BJ (cell line): ENCODE measurements around the gene PLXNB1. TPM values are rescaled to one million over a fixed set of nuclear protein-coding genes. Genes with fewer than 3 reads are reported as not detected.

ENCODE experiments used
- CTCF ChIA-PET: fragments of 350-600 bp; formaldehyde crosslinking; extraction: SDS; loops from one replicate; lab custom pipeline; 2021; ENCODE audit warnings: antibody characterized with exemption, inconsistent platforms; lab: Yijun Ruan, JAX
- POLR2A ChIA-PET: fragments of 300-600 bp; sonication (Branson Sonifier 250); formaldehyde crosslinking; extraction: SDS; loops from one replicate; lab custom pipeline; 2021; ENCODE audit warnings: antibody characterized with exemption; lab: Charles Lee
- DNase-seq: peaks from one replicate; pipeline ENCODE4 v3.0.0-alpha.2; 2011; ENCODE audit warnings: low read depth
- H3K27me3 ChIP-seq: 2 replicates; pipeline ENCODE4 v1.6.0; 2011; ENCODE audit warnings: low read length; ENCODE audit not compliant: control insufficient read depth, insufficient read depth
- H3K36me3 ChIP-seq: 2 replicates; pipeline ENCODE4 v1.5.1; 2011; ENCODE audit warnings: low read length; ENCODE audit not compliant: control insufficient read depth, insufficient read depth
- H3K4me3 ChIP-seq: 2 replicates; pipeline ENCODE4 v1.5.1; 2011; ENCODE audit warnings: low read depth, mild to moderate bottlenecking, control low read depth, low read length
- polyA plus RNA-seq: library from polyadenylated mRNA; depleted of rRNA; stranded (reverse); fragments of >200 nt; gene quantifications from 2 replicates; pipeline ENCODE4 v1.2.3, GENCODE V29; 2011
- TF ChIP-seq, protein P1 (sequence below): IDR thresholded peaks from 2 replicates; pipeline ENCODE4 v1.5.1; 2011; ENCODE audit warnings: low read depth, mild to moderate bottlenecking, control low read depth, inconsistent platforms, low read length, moderate library complexity; ENCODE audit not compliant: insufficient read depth

PLXNB1 gene
- polyA plus RNA-seq, 1 experiment: 26.3 TPM

DNA sequence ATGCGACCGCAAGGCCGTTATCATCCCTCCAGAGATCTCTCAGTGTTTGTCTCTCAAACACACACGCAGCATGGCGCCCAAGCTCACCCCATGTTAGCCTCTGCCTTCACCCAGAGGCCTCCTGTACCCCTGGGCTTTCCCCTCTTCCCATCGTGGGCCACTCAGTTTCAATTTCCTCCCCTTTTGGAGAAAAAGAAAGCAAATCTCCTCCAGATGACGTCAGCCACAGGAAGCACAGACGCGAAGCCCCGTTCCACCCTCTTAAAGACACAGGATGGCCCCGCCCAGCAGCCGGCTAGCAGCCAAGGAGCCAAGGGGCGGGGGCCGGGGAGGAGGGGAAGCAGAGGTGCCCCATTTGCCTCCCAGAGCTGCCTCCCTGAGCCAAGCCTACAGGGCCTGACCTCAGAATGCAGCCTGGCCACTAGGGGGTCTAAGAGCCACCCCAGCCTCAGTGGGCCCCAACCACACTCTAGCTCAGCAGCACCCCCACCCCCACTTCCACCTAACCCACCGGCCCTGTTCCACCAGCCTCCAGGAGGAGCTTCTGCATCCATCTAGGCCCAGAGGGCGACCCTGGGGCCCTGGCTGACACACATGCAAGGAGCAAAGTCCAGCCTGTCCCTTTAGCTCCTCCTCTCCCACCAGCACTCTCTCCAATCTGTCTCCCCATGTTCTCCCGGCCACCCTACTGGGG is 43.2 kb upstream of the PLXNB1 start:
- Histone ChIP-seq H3K27me3 (no peaks in the 10 kb centered on the region), H3K4me3 (peak overlapping the region; percentile 72), H3K36me3 (peaks cover 22% of the 10 kb centered on the region)
- TF ChIP-seq, protein P1, sequence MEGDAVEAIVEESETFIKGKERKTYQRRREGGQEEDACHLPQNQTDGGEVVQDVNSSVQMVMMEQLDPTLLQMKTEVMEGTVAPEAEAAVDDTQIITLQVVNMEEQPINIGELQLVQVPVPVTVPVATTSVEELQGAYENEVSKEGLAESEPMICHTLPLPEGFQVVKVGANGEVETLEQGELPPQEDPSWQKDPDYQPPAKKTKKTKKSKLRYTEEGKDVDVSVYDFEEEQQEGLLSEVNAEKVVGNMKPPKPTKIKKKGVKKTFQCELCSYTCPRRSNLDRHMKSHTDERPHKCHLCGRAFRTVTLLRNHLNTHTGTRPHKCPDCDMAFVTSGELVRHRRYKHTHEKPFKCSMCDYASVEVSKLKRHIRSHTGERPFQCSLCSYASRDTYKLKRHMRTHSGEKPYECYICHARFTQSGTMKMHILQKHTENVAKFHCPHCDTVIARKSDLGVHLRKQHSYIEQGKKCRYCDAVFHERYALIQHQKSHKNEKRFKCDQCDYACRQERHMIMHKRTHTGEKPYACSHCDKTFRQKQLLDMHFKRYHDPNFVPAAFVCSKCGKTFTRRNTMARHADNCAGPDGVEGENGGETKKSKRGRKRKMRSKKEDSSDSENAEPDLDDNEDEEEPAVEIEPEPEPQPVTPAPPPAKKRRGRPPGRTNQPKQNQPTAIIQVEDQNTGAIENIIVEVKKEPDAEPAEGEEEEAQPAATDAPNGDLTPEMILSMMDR: peak; percentile 44
- POLR2A ChIA-PET: interaction anchor here (0.6 kb wide), 1 partner anchor 1496 kb away, joined by 5 read pairs; no protein-coding TSS in a partner anchor
- peak; percentile 65 for DNase-seq
- CTCF ChIA-PET: interaction anchor here (0.6 to 3.1 kb wide), 16 partner anchors 9 to 701 kb away, joined by 3 to 14 read pairs (median 4); partner anchors contain the start of gene PFKFB4

DNA sequence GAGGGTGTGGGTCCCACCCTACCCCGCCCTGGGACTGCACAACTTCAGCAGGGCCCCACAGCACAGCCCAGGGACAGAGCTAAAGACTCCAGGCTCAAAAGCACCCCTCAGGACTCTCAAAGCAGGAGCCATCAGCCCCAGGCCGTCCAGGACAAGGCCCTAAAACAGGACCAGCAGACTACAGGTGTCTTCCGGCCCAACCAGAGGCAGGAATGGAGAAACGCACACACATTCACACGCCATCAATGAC is 42.7 kb upstream of the PLXNB1 start:
- no peak for DNase-seq
- ChIA-PET POLR2A (no interaction called here), CTCF (interaction anchor here (0.9 to 3.1 kb wide), 10 partner anchors 8 to 213 kb away, joined by 3 to 14 read pairs (median 4); partner anchors contain the start of gene PFKFB4)

DNA sequence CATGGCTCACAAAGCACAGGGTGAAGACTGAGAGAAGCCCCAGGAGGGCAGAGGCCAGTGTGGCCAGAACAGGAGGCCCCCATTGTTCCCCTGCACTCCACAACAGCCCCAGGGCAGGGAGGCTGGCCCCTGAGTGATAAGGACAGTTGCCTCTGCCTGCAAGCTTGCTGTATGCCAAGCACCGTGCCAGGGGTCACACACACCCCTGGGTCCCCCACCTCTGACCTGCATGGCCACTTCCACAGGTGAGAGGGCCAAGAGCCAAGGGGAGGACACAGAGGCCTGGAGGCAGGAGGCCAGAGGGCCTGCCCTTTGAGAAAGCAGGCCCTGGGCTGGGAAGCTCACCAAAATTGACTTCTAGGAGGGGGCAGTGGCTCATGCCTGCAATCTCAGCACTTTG is 40.4 kb upstream of the PLXNB1 start:
- Histone ChIP-seq H3K27me3 (no peaks in the 10 kb centered on the region), H3K36me3 (peaks cover 31% of the 10 kb centered on the region), H3K4me3 (no peak overlapping the region)
- CTCF ChIA-PET: interaction anchor here (0.6 to 2.5 kb wide), 2 partner anchors 88 to 89 kb away, joined by 5 to 8 read pairs; no protein-coding TSS in a partner anchor
- no peak for DNase-seq
- TF ChIP-seq, protein P1: no peak
- POLR2A ChIA-PET: no interaction called here

More for the DNA sequence above, 42.7 kb upstream of the PLXNB1 start:
- H3K36me3 ChIP-seq: peaks cover 25% of the 10 kb centered on the region
- no peaks in the 10 kb centered on the region for H3K27me3 ChIP-seq
- TF ChIP-seq, protein P1: no peak
- peak overlapping the region; percentile 72 for H3K4me3 ChIP-seq

DNA sequence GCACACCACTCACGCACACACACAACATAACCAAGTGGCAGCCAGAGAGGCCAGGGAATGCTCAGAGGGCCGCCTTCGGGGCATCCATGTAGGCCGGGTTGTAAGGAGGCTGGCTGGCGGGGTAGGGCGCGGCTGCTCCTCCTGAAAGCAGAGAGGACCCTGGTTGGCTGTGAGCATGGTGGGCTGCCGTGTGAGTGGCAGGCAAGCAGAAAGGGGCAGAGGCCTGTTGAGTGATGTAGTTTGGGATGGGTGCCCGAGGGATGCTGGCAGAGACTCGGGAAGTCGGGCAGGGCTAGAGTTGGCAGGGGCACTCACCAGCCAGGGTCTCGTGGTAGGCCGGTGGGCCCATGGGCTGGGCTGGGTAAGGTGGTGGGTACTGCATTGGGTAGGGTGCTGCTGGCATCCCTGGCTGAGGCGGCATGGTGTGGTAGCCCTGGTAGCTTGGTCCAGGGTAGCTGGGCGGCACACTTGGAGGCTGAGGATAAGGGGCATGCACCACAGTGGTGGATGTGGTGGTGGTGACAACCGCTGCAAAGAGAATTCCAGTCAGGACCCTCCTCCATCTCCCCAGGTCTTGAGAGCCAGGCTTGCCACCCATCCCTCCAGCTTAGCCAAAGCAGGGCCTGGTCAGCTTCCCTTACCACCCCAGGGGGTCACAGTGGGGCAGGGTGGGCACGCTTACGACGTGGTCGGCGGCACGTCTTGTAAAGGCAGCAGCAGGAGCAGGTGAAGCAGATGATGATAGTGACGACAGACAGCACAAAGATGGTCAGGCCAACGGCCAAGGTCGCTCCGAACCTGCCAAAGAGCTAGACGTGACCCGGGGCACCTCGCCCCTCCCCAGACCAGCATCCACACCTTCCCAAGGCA is 39.4 kb upstream of the PLXNB1 start:
- H3K27me3 ChIP-seq: no peaks in the 10 kb centered on the region
- ChIA-PET CTCF (interaction anchor here (0.6 to 2.5 kb wide), 4 partner anchors 69 to 90 kb away, joined by 3 to 8 read pairs (median 4); no protein-coding TSS in a partner anchor), POLR2A (no interaction called here)
- H3K4me3 ChIP-seq: no peak overlapping the region
- DNase-seq: no peak
- peaks cover 35% of the 10 kb centered on the region for H3K36me3 ChIP-seq
- TF ChIP-seq, protein P1: no peak

DNA sequence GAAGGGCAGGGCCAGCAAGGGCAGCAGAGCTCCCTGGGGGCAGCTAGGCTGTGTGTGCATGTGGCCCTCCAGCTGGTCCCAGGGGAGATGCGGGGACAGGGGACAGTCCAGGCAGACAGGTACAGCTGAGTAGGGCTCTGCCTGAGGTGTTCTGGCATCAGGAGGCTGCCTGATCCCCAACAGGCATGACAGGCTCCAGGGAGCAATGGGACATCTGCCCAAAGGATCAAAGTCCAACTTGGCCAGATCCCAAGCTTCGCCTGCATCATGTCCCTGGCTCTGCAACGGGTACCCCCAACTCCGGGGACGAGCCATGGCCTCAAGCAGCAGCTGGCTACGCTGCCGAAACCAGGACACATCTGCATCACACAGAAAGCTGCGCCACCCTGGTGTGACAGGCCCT is 38.4 kb upstream of the PLXNB1 start:
- no peaks in the 10 kb centered on the region for H3K27me3 ChIP-seq
- ChIA-PET POLR2A (no interaction called here), CTCF (interaction anchor here (0.9 to 1.8 kb wide), 2 partner anchors 81 to 89 kb away, joined by 3 to 4 read pairs; partner anchors contain the start of gene PFKFB4)
- DNase-seq: no peak
- H3K4me3 ChIP-seq: no peak overlapping the region
- H3K36me3 ChIP-seq: peaks cover 36% of the 10 kb centered on the region
- TF ChIP-seq, protein P1: no peak
